ENCODE data around the gene PXMP4.

- TF ChIP-seq SIN3A (IDR thresholded peaks at IDR 0.05; ENCODE audit: borderline replicate concordance, insufficient read depth, low read length) (no peak), POLR2AphosphoS5 (IDR thresholded peaks at IDR 0.05; ENCODE audit: low read depth, low read length) (no peak), REST (IDR thresholded peaks at IDR 0.05; ENCODE audit: insufficient read depth in 1 of 2, low read depth in 2 of 2, low read length in 2 of 2) (no peak), TAF1 (IDR thresholded peaks at IDR 0.05; ENCODE audit: borderline replicate concordance, insufficient read depth, low read length) (no peak)
Observed at GRCh38 chr20:33696448-33696847, 23.7 kb downstream of the PXMP4 start.

All from PFSK-1 (cell line).